Effector memory CD4-positive, alpha-beta T cell (primary cell): ENCODE data around the gene SPRR1A.

ENCODE experiments used
- DNase-seq, 3 donors: peaks; one replicate each; pipeline ENCODE4 v3.0.0-alpha.2; 2020
- H3K27ac ChIP-seq: 2 replicates; pipeline ENCODE4 v1.7.0; 2013; ENCODE audit warnings: mild to moderate bottlenecking, low read length, moderate library complexity; ENCODE audit not compliant: insufficient read depth, poor library complexity, severe bottlenecking
- H3K27me3 ChIP-seq: replicated peaks from 2 replicates; pipeline ENCODE4 v1.7.0; 2013; ENCODE audit warnings: mild to moderate bottlenecking, low read length; ENCODE audit not compliant: insufficient read depth, control insufficient read depth, poor library complexity, severe bottlenecking
- H3K36me3 ChIP-seq: 2 replicates; pipeline ENCODE4 v1.7.0; 2013; ENCODE audit warnings: mild to moderate bottlenecking, low read length, moderate library complexity; ENCODE audit not compliant: control insufficient read depth, insufficient read depth
- H3K4me1 ChIP-seq: 2 replicates; pipeline ENCODE4 v1.7.0; 2013; ENCODE audit warnings: low read length, mild to moderate bottlenecking; ENCODE audit not compliant: control insufficient read depth, insufficient read depth, poor library complexity, severe bottlenecking
- H3K4me3 ChIP-seq: 2 replicates; pipeline ENCODE4 v1.7.0; 2013; ENCODE audit warnings: low read length, low read depth, mild to moderate bottlenecking; ENCODE audit not compliant: insufficient read depth, poor library complexity, severe bottlenecking
- H3K9me3 ChIP-seq: 2 replicates; pipeline ENCODE4 v1.7.0; 2013; ENCODE audit warnings: mild to moderate bottlenecking, low read length, moderate library complexity; ENCODE audit not compliant: control insufficient read depth

SPRR1A gene

DNA sequence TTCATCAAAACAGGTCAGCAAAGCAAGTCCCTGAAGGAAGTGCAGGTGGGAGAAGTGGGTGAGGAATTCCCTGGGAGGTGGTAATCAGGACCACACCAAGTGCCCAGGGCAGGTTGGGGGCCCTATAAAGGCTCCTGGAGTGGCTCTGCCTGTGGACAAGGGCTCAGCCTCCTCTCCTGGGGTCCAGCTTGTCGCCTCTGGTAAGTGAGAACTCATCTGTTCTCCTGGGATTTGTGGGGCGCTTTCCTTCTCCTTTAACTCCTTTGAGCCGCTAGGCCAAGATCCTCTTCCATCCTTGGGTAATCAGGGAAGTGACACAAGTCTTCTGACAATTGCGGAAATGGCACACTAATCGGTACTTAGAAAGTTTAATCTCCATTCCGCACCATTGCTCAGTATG is 13.4 kb upstream of the SPRR1A start, which contains the start of gene SPRR4:
Gene SPRR4, plus strand, starts transcription at position 154 of the 400 bp plus-strand sequence. CDS start 1,243 bp downstream, outside the sequence.
- Histone ChIP-seq H3K4me3 (no peak within 1 kb of the TSS), H3K27ac (no peak within 1 kb of the TSS), H3K27me3 (peaks cover 5% of the 10 kb centered on the region), H3K36me3 (no peaks in the 10 kb centered on the region), H3K4me1 (no peaks in the 10 kb centered on the region), H3K9me3 (no peaks in the 10 kb centered on the region)
- no peak for DNase-seq

DNA sequence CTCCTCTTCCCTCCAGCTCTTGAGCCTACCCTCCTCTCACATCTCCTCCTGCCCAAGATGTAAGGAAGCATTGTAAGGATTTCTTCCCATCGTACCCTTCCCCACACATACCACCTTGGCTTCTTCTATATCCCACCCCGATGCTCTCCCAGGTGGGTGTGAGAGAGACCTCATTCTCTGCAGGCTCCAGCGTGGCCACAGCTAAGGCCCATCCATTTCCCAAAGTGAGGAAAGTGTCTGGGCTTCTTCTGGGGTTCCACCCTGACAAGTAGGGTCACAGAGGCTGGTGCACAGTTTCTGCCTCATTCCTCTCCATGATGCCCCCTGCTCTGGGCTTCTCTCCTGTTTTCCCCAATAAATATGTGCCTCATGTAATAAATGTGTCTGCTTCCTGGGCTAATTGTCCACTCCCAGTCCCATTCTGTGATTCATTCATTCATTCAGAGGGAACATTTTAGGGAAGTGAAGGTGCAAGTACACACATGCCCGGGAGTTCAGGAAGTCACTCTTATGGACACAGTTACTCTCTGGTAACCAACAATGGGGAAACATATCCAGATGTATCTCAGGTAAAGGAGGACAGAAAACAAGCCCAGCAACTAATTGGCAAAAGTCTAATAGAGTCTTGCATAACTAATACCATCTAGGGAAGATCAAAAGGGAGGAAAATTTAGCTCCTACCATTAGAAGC is 11.5 kb upstream of the SPRR1A start:
- H3K36me3 ChIP-seq: no peaks in the 10 kb centered on the region

DNA sequence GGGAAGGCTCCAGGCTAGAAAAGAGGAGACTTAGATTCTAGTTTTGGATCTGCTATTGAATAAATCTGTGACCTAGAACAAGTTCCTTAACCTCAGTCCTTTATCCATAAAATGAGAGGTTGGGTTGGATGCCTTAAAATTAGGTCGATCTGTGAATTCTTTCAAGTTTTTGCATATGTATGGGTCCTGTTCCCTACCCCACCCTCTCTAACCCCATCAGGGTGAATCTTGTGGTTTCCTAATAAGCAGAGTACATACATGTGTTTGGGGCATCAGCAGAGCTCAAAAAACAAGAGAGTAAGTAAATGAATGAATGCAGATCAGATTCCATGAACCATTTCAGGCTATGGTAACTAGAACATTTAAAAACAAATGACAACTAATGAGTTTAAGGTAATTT is 7.2 kb upstream of the SPRR1A start:
- H3K4me1 ChIP-seq: no peaks in the 10 kb centered on the region
- H3K9me3 ChIP-seq: no peaks in the 10 kb centered on the region
- DNase-seq: no peak
- H3K27me3 ChIP-seq: no peaks in the 10 kb centered on the region
- H3K36me3 ChIP-seq: no peaks in the 10 kb centered on the region
- H3K27ac ChIP-seq: no peak overlapping the region
- H3K4me3 ChIP-seq: no peak overlapping the region

More for the DNA sequence above, 11.5 kb upstream of the SPRR1A start:
- Histone ChIP-seq H3K4me3 (no peak overlapping the region), H3K4me1 (no peaks in the 10 kb centered on the region), H3K27ac (no peak overlapping the region), H3K9me3 (no peaks in the 10 kb centered on the region), H3K27me3 (no peaks in the 10 kb centered on the region)
- DNase-seq: no peak

DNA sequence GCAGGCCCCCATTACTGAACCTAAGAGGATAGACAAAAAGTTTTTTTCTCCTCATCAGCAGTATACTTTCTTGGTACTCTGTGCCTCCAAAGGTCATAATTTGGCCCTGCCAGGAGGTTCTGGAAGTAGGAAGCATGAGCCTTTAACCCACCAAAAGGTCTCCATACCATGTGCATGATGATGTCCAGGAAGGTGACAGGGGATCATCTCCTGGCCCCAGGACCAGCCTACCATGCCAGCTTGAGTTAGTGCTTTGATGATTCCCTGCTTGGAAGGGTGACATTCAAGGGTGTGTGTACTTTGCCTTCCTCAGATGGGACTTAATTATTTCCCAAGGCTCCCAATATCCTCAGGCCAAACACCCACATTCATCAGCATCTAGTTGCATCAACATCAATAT is 6.3 kb upstream of the SPRR1A start:
- Histone ChIP-seq H3K9me3 (no peaks in the 10 kb centered on the region), H3K4me1 (no peaks in the 10 kb centered on the region)

DNA sequence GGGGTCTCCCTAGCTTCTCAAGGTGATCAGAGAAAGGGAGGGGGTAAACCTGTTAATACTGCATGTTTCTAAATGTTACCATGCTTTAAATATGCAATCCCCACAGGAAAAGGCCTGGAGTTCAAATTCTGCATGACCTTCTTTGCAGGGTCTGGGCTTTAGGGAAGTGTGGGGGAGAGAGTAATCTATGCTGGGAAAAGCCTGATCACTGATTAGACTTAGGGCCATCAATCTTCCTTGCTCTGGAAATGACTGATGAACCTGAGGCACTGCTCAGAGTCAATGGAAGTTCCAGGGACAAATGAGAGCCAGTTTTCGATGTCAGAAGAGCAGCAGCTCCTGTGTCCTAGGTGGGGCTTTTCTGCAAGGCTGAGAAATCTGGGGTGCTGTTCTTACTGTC is 3.2 kb upstream of the SPRR1A start:
- H3K4me3 ChIP-seq: no peak overlapping the region
- H3K27ac ChIP-seq: no peak overlapping the region
- no peaks in the 10 kb centered on the region for H3K9me3 ChIP-seq
- H3K4me1 ChIP-seq: no peaks in the 10 kb centered on the region
- DNase-seq: no peak
- no peaks in the 10 kb centered on the region for H3K27me3 ChIP-seq
- no peaks in the 10 kb centered on the region for H3K36me3 ChIP-seq

More for the DNA sequence above, 6.3 kb upstream of the SPRR1A start:
- Histone ChIP-seq H3K27me3 (no peaks in the 10 kb centered on the region), H3K36me3 (no peaks in the 10 kb centered on the region), H3K27ac (no peak overlapping the region), H3K4me3 (no peak overlapping the region)
- DNase-seq: no peak

DNA sequence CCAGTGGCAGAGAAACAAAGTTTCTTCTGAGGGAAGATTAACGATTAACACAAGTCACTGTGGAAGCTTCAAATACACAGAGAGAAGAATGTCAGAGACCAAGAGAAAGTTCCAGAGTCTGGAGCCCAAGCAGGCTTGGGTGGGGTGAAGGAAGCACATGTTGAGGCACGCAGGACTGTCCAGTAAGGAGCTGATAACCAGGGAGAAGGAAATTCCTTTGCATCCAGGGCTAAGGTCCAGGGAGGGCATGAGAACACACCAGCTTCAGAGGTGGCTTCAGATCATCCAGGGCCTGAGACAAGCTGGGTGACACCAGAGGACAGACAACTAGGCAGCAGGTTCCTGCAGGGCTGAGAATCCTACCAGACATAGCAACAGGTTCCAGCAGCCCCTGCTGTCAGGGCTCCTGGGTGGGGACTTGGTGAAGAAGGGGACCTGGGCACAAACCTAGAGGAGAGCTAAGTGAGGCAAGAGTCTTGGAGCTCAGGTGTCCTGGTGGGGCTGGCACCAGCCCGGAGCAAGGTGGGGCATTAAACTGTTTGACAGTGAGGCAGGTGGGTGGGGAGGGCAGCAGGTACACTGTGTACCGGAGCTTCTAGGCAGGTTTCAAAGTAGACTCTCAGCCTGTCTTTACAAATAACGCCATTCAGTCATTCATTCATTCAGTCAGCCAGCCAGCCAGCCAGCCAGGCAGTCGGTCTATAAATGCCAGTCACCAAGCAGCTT is 2.6 kb upstream of the SPRR1A start:
- Histone ChIP-seq H3K27ac (no peak overlapping the region), H3K4me1 (no peaks in the 10 kb centered on the region), H3K9me3 (no peaks in the 10 kb centered on the region), H3K36me3 (no peaks in the 10 kb centered on the region), H3K4me3 (no peak overlapping the region), H3K27me3 (no peaks in the 10 kb centered on the region)
- DNase-seq: no peak

DNA sequence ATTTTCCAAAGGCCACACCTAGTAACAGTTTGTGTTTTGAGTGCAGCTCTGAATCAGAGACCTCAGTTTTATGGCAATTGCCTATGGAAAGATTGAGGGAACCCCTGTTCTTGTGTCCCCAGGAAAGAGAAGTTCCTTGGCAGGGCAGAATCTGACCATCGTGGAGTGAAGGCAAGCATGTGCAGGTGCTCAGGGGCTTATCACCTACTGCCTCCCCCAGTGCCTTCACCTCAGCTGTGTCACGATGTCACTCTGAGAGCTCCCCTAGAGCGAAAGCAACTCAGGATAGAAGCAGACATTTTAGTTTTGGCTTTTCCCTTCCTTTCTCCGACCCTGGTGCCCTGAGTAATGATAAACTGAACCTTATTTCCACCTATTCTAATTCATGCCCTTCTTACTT is 1.8 kb upstream of the SPRR1A start:
- no peaks in the 10 kb centered on the region for H3K9me3 ChIP-seq
- no peak for DNase-seq
- no peaks in the 10 kb centered on the region for H3K27me3 ChIP-seq
- H3K4me3 ChIP-seq: no peak overlapping the region
- H3K36me3 ChIP-seq: no peaks in the 10 kb centered on the region
- no peaks in the 10 kb centered on the region for H3K4me1 ChIP-seq
- no peak overlapping the region for H3K27ac ChIP-seq

DNA sequence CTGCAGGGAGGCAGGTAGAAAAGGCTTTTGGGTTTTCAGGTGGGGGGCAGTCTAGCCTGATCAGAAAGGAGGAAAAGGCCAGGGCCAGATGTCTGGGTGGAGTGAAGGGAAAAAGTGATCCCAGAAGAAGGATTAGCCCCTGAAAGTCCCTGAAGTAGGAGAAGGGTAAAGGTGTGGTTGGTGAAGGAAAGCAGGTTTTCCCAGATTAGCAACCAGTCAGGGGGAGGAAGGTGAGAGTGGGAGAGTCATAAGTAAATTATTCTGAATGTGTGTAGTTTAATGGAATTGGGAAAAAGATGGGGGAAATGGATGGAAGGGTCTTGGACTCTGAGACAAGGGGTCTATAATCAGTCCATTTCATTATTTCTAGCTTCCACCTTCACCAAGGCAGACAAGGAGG is 647 bp upstream of the SPRR1A start:
- no peak for DNase-seq
- Histone ChIP-seq H3K4me3 (no peak overlapping the region), H3K27ac (no peak overlapping the region), H3K4me1 (no peaks in the 10 kb centered on the region), H3K36me3 (no peaks in the 10 kb centered on the region), H3K27me3 (no peaks in the 10 kb centered on the region), H3K9me3 (no peaks in the 10 kb centered on the region)

DNA sequence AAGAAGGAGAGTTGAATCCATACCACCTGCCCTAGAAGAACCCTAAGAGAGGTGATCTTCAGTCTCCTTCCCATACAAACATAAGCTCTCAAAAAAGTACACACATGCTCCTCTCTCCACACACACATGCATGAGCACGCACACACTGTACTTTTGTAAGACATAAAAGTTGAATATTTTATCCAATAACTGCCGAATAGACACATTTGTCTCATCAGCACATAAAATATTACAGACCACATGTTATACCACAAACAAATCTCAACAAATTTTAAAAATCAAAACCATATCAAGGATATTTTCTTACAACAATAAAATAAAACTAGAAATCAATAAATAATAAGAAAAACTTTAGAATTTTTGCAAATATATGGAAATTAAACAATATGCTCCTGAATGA is 2.7 kb downstream of the SPRR1A start:
- H3K4me1 ChIP-seq: no peaks in the 10 kb centered on the region
- H3K36me3 ChIP-seq: no peaks in the 10 kb centered on the region
- DNase-seq: no peak
- H3K4me3 ChIP-seq: no peak overlapping the region
- no peaks in the 10 kb centered on the region for H3K27me3 ChIP-seq
- no peaks in the 10 kb centered on the region for H3K9me3 ChIP-seq
- no peak overlapping the region for H3K27ac ChIP-seq

DNA sequence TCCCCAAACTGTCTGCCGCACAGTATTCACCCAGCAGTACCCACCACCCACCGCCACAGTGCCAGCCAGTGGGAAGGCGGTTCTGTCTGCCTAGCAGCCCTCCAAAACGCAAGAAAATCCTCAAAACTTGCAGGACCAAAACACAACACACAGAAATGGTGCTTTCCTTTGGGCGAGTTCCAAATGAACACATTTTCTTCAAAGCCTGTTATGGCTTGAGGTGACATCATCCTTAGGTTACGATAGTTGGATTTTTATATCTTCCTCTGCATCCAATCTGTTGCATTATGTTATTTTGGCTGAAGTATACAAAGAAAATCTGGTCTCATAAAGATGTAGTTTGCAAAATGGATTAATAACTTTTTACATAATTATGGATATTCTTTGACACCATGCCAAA is 9.3 kb downstream of the SPRR1A start:
- Histone ChIP-seq H3K27me3 (no peaks in the 10 kb centered on the region), H3K27ac (no peak overlapping the region), H3K4me1 (no peaks in the 10 kb centered on the region), H3K9me3 (no peaks in the 10 kb centered on the region), H3K4me3 (no peak overlapping the region), H3K36me3 (no peaks in the 10 kb centered on the region)
- no peak for DNase-seq
